ENCODE measurements around the gene GSS. TPM values are rescaled to one million over a fixed set of nuclear protein-coding genes. Genes with fewer than 3 reads are reported as not detected.
A peak's percentile ranks its signal among the peaks of the same experiment; 100 is the strongest.

Gene GSS
- total RNA-seq = 36.0 and 37.2 TPM in 2 replicates
- long read RNA-seq, transcript GSS-201 (13 exons, 1,919 nt) = major isoform, 119 of 172 reads
- long read RNA-seq, partial matches to known transcripts = 23 of 172 reads
- long read RNA-seq, other reads (novel, unspliced or antisense) = 26 of 172 reads

GRCh38 chr20:34955231-34956040 lies at the start of gene GSS, which contains the start of gene MYH7B:
Gene GSS (minus strand): TSS chr20:34955806. CDS start chr20:34951852, 3,954 bp downstream.
Gene MYH7B (plus strand): TSS chr20:34955868. CDS start chr20:34978006, 22,138 bp downstream.
- peak; percentile 99 for DNase-seq (ENCODE audit: extremely low spot score, unreplicated experiment)
- no peaks in the 10 kb centered on the region for H3K36me3 Mint-ChIP-seq (ENCODE audit: unreplicated experiment)
- peak within 1 kb of the TSS; percentile 97 for H3K4me3 Mint-ChIP-seq (ENCODE audit: unreplicated experiment)
- peaks cover 26% of the 10 kb centered on the region for H3K4me1 Mint-ChIP-seq (ENCODE audit: unreplicated experiment)
- H3K27me3 Mint-ChIP-seq (ENCODE audit: unreplicated experiment) = no peaks in the 10 kb centered on the region
- no peaks in the 10 kb centered on the region for H3K9me3 Mint-ChIP-seq (ENCODE audit: unreplicated experiment)
- peak within 1 kb of the TSS; percentile 99 for H3K27ac Mint-ChIP-seq (ENCODE audit: unreplicated experiment)
- TF ChIP-seq CTCF (IDR thresholded peaks at IDR 0.05) = peak; percentile 57

- H3K27me3 Mint-ChIP-seq (ENCODE audit: unreplicated experiment) = no peaks in the 10 kb centered on the region
- no peak overlapping the region for H3K27ac Mint-ChIP-seq (ENCODE audit: unreplicated experiment)
- no peaks in the 10 kb centered on the region for H3K4me1 Mint-ChIP-seq (ENCODE audit: unreplicated experiment)
- H3K9me3 Mint-ChIP-seq (ENCODE audit: unreplicated experiment) = no peaks in the 10 kb centered on the region
- H3K4me3 Mint-ChIP-seq (ENCODE audit: unreplicated experiment) = no peak overlapping the region
- no peak for TF ChIP-seq CTCF (IDR thresholded peaks at IDR 0.05)
- H3K36me3 Mint-ChIP-seq (ENCODE audit: unreplicated experiment) = peaks cover 42% of the 10 kb centered on the region
- no peak for DNase-seq (ENCODE audit: extremely low spot score, unreplicated experiment)
Measured at GRCh38 chr20:35004749-35005462, 49.3 kb upstream of the GSS start.

DNA sequence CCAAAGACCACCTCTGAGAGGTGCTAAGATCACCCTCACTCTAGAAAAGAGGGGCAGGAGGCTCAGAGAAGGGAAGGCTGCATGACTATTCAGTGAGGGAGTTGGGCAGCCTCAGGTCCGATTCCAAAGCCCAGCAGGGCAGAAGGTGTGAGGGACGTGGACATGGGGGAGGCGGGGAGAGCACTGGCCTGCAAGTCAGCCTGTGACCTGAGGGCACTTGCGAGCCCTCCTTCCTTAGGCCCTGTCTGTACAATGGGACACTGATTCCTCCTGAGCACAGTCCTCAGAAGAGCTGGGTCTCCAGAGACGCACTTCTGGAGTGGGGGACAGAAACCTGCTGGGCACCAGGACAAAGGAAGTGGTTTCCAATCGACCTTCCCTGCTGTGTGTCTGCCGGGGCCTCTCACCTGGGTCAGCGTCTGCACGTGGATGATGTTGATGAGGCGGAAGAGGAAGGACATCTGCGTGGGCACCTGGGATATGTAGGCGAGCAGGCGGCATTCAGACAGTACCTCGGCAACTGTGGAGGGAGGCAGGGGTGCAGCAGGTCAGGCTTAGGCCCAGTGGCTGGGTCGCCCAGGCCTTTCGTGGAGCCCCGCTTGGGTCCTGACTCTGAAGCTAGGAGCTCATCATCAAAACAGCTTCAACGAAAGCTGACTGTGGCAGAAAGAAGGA lies 48.6 kb upstream of the GSS start:
- DNase-seq (ENCODE audit: extremely low spot score, unreplicated experiment) = no peak
- H3K27ac Mint-ChIP-seq (ENCODE audit: unreplicated experiment) = no peak overlapping the region
- H3K36me3 Mint-ChIP-seq (ENCODE audit: unreplicated experiment) = peaks cover 38% of the 10 kb centered on the region
- no peaks in the 10 kb centered on the region for H3K9me3 Mint-ChIP-seq (ENCODE audit: unreplicated experiment)
- TF ChIP-seq CTCF (IDR thresholded peaks at IDR 0.05) = no peak
- H3K4me3 Mint-ChIP-seq (ENCODE audit: unreplicated experiment) = no peak overlapping the region
- H3K4me1 Mint-ChIP-seq (ENCODE audit: unreplicated experiment) = no peaks in the 10 kb centered on the region
- H3K27me3 Mint-ChIP-seq (ENCODE audit: unreplicated experiment) = no peaks in the 10 kb centered on the region

DNA sequence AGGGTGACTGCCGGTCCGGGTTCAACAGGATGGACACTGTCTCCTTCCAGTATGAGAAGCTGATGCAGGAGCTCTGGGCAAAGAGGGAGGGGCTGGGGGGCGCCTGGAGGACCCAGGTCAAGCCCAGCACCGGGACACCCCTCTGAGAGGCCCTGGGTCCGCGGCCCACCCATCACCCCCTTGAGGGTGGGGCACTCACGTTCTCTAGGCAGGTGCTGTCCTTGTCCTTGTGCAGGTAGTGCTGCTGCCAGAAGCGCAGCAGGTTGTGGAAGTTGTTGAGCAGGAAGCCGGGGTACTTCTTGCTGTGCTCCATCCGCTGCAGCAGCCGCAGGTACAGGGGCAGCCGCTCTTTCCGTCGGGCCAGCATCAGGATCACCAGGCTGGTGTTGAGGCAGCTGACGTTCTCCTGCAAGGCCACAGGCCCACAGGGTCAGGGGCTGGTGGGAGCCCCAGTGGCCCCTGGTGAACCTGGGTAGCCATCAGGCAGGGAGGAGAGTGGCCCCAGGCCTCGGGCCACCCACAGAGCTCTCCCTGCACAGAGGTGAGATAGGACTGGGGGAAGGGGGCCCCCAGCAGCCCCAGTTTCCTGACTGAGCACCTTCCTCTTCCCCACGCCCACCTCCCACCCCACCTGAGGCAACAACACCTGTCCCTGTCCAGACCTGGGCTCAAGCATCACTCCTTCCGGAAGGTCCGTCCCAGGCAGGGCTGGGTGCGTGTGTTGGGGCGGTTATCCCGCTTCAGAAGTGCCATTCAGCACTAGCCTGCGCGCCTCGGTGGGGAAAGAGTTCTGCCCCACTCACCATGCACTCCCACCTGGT lies 47.8 kb upstream of the GSS start:
- no peaks in the 10 kb centered on the region for H3K4me1 Mint-ChIP-seq (ENCODE audit: unreplicated experiment)
- H3K27me3 Mint-ChIP-seq (ENCODE audit: unreplicated experiment) = no peaks in the 10 kb centered on the region
- peaks cover 33% of the 10 kb centered on the region for H3K36me3 Mint-ChIP-seq (ENCODE audit: unreplicated experiment)
- no peak for TF ChIP-seq CTCF (IDR thresholded peaks at IDR 0.05)
- H3K27ac Mint-ChIP-seq (ENCODE audit: unreplicated experiment) = no peak overlapping the region
- DNase-seq (ENCODE audit: extremely low spot score, unreplicated experiment) = no peak
- no peak overlapping the region for H3K4me3 Mint-ChIP-seq (ENCODE audit: unreplicated experiment)
- H3K9me3 Mint-ChIP-seq (ENCODE audit: unreplicated experiment) = no peaks in the 10 kb centered on the region
